Astrocyte of the hippocampus (primary cell): ENCODE data around the gene RNGTT.
A peak's percentile ranks its signal among the peaks of the same experiment; 100 is the strongest.
"Not testable (repeated sequence)": the region's sequence is repeated elsewhere in the genome, so short reads cannot be mapped to it uniquely, and the experiment has no call there.

Source experiments
- DNase-seq: peaks from one replicate; pipeline ENCODE4 v3.0.0; 2011; ENCODE audit warnings: low read depth, low spot score

RNGTT gene

DNA sequence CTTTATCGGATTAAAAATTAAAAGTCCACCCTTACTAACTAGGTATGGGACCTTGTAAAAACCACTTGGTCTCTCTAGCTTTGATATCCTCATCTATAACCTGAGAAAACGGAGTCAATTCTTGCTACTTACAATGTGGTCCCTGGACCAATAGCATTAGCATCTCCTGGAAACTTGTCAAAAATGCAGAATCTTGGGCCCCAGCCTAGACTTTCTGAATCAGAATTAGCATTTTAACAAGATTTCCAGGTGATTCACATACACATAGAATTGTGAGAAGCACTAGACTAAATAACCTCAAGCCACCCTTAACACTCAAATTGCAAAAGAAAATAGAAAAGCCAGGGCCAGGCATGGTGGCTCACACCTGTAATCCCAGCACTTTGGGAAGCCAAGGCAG, 96.6 kb downstream of the RNGTT start:
- peak; percentile 87 for DNase-seq

- DNase-seq: no peak
Measured at GRCh38 chr6:88865275-88865674, 98.1 kb downstream of the RNGTT start.

GRCh38 chr6:88864359-88865054, 98.9 kb downstream of the RNGTT start:
- no peak for DNase-seq

GRCh38 chr6:88860310-88860709, 103.1 kb downstream of the RNGTT start:
- DNase-seq: no peak

DNA sequence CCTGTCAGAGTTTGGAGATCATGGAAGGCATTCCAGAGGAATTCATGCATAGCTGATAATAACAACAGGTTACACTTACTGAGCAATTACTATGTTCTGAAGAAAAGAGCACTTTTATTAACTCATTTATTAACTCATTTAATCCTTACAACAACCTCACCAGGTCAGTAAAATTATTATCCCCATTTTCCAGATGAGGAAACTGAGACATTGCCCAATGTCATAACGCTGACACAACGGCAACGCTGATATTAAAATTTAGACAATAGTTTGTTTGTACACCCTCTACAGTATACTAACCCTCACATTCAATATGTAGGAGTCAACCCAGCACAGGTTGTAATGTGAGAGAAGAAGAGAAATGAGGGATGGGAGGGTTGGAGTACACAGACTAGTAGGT, 105.0 kb downstream of the RNGTT start:
- DNase-seq: no peak

DNA sequence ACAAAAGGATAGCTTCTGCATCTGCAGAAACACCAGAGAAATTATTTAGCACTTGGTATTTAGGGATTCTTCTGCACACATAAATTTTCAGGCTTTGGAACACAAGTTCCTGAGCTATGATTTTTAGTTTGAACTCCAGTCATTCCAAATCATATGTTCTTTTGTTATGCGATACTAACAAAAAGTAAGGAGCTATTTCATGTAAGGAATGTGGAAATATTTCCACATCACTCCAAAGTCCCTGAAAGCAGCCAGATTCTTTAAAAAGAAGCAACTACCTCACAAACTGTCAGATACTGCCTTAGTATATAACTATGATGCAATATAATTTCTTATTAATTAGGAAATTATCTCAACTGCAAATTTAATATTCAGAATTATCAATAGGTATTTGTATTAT, 106.9 kb downstream of the RNGTT start:
- no peak for DNase-seq

- peak; percentile 33 for DNase-seq
Measured at GRCh38 chr6:88855541-88856147, 107.8 kb downstream of the RNGTT start.

- no peak for DNase-seq
Measured at GRCh38 chr6:88852775-88853174, 110.6 kb downstream of the RNGTT start.

GRCh38 chr6:88852000-88852399, 111.4 kb downstream of the RNGTT start:
- DNase-seq: no peak

GRCh38 chr6:88848870-88849269, 114.5 kb downstream of the RNGTT start:
- DNase-seq: no peak

GRCh38 chr6:88843040-88843439, 120.4 kb downstream of the RNGTT start:
- peak; percentile 62 for DNase-seq

GRCh38 chr6:88842320-88842719, 121.1 kb downstream of the RNGTT start:
- DNase-seq: no peak

GRCh38 chr6:88840796-88841539, 122.5 kb downstream of the RNGTT start:
- DNase-seq: no peak

DNA sequence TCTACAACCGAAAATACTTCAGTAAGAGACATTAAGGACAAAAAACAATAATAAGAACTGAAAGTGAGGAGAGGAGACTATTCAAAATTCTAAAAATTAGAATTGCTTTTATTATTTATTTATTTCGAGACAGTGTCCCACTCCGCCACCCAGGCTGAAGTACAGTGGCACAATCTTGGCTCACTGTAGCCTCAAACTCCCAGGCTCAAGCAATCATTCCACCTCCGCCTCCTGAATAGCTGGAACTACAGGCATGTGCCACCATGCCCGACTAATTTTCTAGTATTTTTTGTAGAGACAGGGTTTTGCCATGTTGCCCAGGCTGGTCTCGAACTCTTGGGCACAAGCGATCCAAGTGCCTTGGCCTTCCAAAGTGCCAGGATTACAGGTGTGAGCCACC, 123.1 kb downstream of the RNGTT start:
- DNase-seq: no peak

DNA sequence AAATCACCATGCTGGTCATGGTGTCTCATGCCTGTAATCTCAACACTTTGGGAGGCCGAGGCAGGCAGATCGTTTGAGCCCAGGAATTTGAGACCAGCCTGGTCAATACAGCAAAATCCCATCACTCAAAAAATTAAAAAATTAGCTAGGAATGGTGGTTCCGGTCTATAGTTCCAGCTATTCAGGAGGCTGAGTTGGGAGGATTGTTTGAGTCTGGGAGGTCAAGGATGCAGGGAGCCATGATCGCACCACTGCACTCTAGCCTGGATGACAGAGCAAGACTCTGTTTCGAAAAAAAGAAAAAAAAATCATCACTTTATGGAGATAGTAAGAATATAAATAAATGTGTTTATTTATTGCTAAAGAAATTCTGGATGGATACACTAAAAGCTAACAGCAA, 124.1 kb downstream of the RNGTT start:
- DNase-seq: no peak

- DNase-seq: no peak
Measured at GRCh38 chr6:88835210-88835609, 128.2 kb downstream of the RNGTT start.

GRCh38 chr6:88833071-88833470, 130.3 kb downstream of the RNGTT start:
- not testable (repeated sequence) for DNase-seq

GRCh38 chr6:88827599-88827998, 135.8 kb downstream of the RNGTT start:
- not testable (repeated sequence) for DNase-seq

DNA sequence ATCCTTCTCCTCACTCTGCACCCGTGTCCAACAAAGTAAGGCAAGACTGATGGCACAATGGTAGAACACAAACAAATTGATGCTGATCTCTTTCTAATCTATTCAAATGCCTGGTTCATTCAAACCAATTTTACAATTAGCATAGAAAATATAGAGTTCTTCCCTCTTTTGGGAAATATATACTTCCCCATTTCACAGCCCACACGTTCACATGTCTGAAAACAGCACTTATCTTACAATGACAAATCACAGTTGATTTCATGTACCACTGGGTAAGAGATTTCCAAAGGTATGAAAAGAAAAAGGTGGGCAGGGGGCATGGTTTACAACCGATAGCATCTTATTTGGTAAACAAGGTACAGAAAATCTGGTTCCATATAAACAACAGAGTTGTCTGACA, 137.6 kb downstream of the RNGTT start:
- no peak for DNase-seq

DNA sequence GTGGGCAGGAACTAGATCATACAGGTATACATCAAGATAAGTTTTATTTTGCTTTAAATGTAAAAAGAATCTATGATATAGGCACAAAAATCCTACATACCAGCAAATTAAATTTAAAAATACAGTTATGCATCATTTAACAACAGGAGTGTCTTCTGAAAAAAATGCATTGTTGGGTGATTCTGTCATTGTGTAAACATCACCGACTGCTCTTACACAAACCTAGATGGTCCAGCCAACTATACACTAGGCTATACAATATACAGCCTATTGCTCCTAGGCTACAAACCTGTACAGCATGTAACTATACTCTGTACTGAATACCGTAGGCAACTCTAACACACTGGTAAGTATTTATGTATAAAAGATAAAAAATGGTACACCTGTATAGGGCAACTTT, 139.4 kb downstream of the RNGTT start:
- DNase-seq: peak; percentile 40

- DNase-seq: no peak
Measured at GRCh38 chr6:88815491-88815890, 147.9 kb downstream of the RNGTT start.

GRCh38 chr6:88814909-88815308, 148.5 kb downstream of the RNGTT start:
- no peak for DNase-seq

DNA sequence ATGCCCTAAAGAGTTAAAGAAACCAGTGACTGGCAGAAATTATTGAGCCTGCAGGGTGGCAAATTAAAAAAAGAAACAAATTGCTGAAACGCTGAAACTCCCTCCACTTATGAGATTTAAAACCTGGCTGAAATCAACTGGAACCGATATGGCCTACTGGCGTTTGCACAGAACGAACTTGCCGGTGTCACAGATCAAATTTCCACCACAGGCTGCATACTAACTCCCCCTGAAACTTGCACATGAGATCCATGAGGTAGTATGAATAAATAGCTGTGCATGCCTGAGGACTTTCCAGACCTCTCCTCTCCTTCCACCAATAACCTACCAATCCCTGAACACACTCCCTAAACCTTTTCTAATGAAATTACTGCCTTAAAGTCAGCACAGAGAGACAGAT, 150.4 kb downstream of the RNGTT start:
- DNase-seq: no peak
